ENCODE measurements around the gene CIDEB. TPM values are rescaled to one million over a fixed set of nuclear protein-coding genes. Genes with fewer than 3 reads are reported as not detected.

CIDEB gene
- polyA plus RNA-seq, 1 donor from 2014 or later: not detected

GRCh38 chr14:24273422-24273998, 34.3 kb downstream of the CIDEB start:
- H3K27me3 ChIP-seq (ENCODE audit: insufficient read depth, low read depth, low read length): no peaks in the 10 kb centered on the region
- H3K4me3 ChIP-seq (ENCODE audit: low read length): no peak overlapping the region
- H3K36me3 ChIP-seq (ENCODE audit: insufficient read depth, low read length): no peaks in the 10 kb centered on the region
- no peaks in the 10 kb centered on the region for H3K79me2 ChIP-seq (replicated peaks; ENCODE audit: insufficient read depth, low read length)
- no peaks in the 10 kb centered on the region for H4K20me1 ChIP-seq (ENCODE audit: insufficient read depth)
- H3K27ac ChIP-seq (ENCODE audit: low read length): no peak overlapping the region
- H3K9me2 ChIP-seq (ENCODE audit: insufficient read depth, low read length): no peaks in the 10 kb centered on the region
- H3K9ac ChIP-seq (ENCODE audit: low read length): no peak overlapping the region
- H3F3A ChIP-seq (ENCODE audit: insufficient read depth, low read length, poor library complexity, severe bottlenecking): no peaks in the 10 kb centered on the region
- H3K4me2 ChIP-seq (ENCODE audit: low read length): no peak overlapping the region
- H3K9me3 ChIP-seq (ENCODE audit: low read length): no peaks in the 10 kb centered on the region
- H2AFZ ChIP-seq (ENCODE audit: low read depth, low read length): no peak overlapping the region
- TF ChIP-seq EP300 (conservative IDR thresholded peaks at IDR 0.05; ENCODE audit: poor library complexity, severe bottlenecking) (no peak), CTCF (IDR thresholded peaks at IDR 0.05; ENCODE audit: poor library complexity, severe bottlenecking) (peak; percentile 33)

- Histone ChIP-seq H3K4me3 (ENCODE audit: low read length) (no peak overlapping the region), H3K36me3 (ENCODE audit: insufficient read depth, low read length) (no peaks in the 10 kb centered on the region), H3K27ac (ENCODE audit: low read length) (no peak overlapping the region), H3K79me2 (replicated peaks; ENCODE audit: insufficient read depth, low read length) (no peaks in the 10 kb centered on the region), H3K9me2 (ENCODE audit: insufficient read depth, low read length) (no peaks in the 10 kb centered on the region), H3K4me2 (ENCODE audit: low read length) (no peak overlapping the region), H4K20me1 (ENCODE audit: insufficient read depth) (no peaks in the 10 kb centered on the region), H3K27me3 (ENCODE audit: insufficient read depth, low read depth, low read length) (no peaks in the 10 kb centered on the region), H3K9me3 (ENCODE audit: low read length) (no peaks in the 10 kb centered on the region), H3F3A (ENCODE audit: insufficient read depth, low read length, poor library complexity, severe bottlenecking) (no peaks in the 10 kb centered on the region), H2AFZ (ENCODE audit: low read depth, low read length) (no peak overlapping the region), H3K9ac (ENCODE audit: low read length) (no peak overlapping the region)
- no peak for TF ChIP-seq EP300 (conservative IDR thresholded peaks at IDR 0.05; ENCODE audit: poor library complexity, severe bottlenecking)
- no peak for TF ChIP-seq EZH2 (IDR thresholded peaks at IDR 0.05; ENCODE audit: borderline replicate concordance, insufficient read depth, low read length, poor library complexity, severe bottlenecking)
- no peak for TF ChIP-seq CTCF (IDR thresholded peaks at IDR 0.05; ENCODE audit: poor library complexity, severe bottlenecking)
- TF ChIP-seq RAD21 (conservative IDR thresholded peaks at IDR 0.05): no peak
- no peak for TF ChIP-seq MXI1 (conservative IDR thresholded peaks at IDR 0.05; ENCODE audit: poor library complexity, severe bottlenecking)
- no peak for TF ChIP-seq TAF1 (IDR thresholded peaks at IDR 0.05; ENCODE audit: low read depth)
- TF ChIP-seq SMC3 (conservative IDR thresholded peaks at IDR 0.05; ENCODE audit: poor library complexity): no peak
- TF ChIP-seq POLR2AphosphoS5 (IDR thresholded peaks at IDR 0.05): no peak
- TF ChIP-seq REST (IDR thresholded peaks at IDR 0.05; ENCODE audit: borderline replicate concordance): no peak
These were observed 35.3 kb downstream of the CIDEB start for GRCh38 chr14:24272467-24272866.

All from neural cell (in vitro differentiated cells).